Body of pancreas (tissue), 4 donors: ENCODE data around the gene RPS28.

Source experiments
- CTCF ChIP-seq, 7 experiments: fragments of 450-650 bp in 4 of 7; fragments of 200-600 bp in 3 of 7; sonication (generic) in 3 of 7; IDR thresholded peaks; one replicate each; pipeline ENCODE4 v1.5.1; 2016 to 2019; ENCODE audit warnings: antibody characterized with exemption in 7 of 7
- POLR2A ChIP-seq, 3 donors: fragments of 450-650 bp; IDR thresholded peaks; one replicate each; pipeline ENCODE4 v1.6.1; 2016; ENCODE audit warnings: antibody characterized with exemption in 3 of 3, mild to moderate bottlenecking in 2 of 3

GRCh38 chr19:8370176-8371010 is 49.1 kb downstream of the RPS28 start:
- peak in 1 of 3 donors; percentile 1 for TF ChIP-seq POLR2A (IDR thresholded peaks at IDR 0.05)
- TF ChIP-seq CTCF (IDR thresholded peaks at IDR 0.05), result no peak
